IPS DF 4.7 (cell line): ENCODE measurements around the gene NINL.
"Not testable (repeated sequence)": the region's sequence is repeated elsewhere in the genome, so short reads cannot be mapped to it uniquely, and the experiment has no call there.

ENCODE experiments used
- DNase-seq: peaks from one replicate; pipeline ENCODE4 v3.0.0-alpha.2; 2013; ENCODE audit warnings: low spot score; ENCODE audit errors: extremely low read depth

Gene NINL

GRCh38 chr20:25503936-25504335 is 81.4 kb downstream of the NINL start:
- DNase-seq, result no peak

DNA sequence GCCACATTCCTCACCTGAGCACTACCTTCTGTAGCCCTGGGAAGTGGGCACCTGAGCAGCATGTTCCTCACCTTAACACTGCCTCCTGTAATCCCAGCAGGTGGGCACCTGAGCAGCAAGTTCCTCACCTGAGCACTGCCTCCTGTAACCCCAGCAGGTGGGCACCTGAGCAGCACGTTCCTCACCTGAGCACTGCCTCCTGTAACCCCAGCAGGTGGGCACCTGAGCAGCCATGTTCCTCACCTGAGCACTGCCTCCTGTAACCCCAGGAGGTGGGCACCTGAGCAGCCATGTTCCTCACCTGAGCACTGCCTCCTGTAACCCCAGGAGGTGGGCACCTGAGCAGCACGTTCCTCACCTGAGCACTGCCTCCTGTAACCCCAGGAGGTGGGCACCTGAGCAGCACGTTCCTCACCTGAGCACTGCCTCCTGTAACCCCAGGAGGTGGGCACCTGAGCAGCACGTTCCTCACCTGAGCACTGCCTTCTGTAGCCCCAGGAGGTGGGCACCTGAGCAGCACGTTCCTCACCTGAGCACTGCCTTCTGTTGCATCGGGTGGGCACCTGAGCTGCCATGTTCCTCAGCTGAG is 82.2 kb downstream of the NINL start:
- not testable (repeated sequence) for DNase-seq

GRCh38 chr20:25500880-25501351 is 84.4 kb downstream of the NINL start:
- no peak for DNase-seq

DNA sequence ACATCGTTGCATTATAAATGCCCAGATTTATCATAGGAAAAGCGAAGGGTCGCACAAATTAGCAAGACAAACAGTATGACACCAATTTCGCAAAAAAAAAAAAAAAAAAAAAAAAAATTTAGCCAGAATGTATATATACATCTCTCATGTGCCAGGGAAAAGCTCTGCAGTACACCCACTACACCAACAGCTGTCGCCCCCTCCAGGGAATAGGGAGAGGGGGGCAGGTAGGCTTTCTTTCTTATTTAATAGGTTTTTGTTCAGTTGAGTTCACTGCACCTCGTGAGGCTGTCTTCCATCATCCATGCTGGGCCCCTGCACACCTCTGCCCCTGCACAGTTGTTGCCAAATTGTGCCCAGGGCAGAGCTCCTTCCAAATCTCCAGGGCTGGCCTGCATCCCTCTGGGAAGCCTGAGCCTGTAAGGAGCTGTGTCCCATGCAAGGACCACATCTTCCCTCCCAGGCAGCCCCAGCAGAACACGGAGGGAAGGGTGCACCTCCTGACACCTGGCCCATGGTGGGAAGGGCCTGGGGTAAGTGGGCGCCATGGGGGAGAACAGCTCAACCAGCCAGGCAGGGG is 85.4 kb downstream of the NINL start:
- DNase-seq, result no peak

- no peak for DNase-seq
These were observed 86.3 kb downstream of the NINL start for GRCh38 chr20:25499031-25499430.

- no peak for DNase-seq
These were observed 87.1 kb downstream of the NINL start for GRCh38 chr20:25498280-25498606.

DNA sequence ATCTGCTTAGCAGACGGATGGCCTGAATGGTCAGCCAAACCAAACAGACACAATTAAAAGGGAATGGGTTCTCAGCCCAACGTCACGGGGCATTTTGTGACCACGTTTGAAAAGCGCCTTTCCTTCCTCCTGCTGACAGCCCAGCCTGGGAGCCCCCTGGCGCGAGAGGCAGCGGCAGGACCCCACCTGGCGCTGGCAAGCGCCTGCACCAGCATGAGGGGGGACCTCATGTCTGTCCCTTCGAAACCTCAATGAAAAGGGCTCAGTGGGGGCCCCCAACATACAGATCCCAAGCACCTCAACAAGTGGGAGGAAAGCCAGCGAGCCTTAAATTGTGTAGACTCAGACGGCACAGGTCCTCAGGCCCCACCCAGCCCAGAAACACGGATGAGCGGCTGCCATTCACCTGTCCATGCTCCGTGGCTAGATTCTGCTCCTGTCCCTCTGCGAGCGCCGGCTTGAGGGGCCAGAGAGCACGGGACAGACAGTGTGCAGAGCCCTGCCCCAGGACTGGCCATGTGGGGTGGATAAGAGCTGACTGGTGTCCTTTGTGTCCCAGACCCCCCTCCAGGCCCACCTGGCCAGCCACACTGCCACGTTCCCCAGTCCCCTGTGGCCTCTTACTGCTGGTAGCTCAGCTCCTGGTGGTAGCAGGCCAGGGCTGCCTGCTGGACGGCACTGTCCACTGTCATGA is 87.6 kb downstream of the NINL start:
- DNase-seq, result no peak

DNA sequence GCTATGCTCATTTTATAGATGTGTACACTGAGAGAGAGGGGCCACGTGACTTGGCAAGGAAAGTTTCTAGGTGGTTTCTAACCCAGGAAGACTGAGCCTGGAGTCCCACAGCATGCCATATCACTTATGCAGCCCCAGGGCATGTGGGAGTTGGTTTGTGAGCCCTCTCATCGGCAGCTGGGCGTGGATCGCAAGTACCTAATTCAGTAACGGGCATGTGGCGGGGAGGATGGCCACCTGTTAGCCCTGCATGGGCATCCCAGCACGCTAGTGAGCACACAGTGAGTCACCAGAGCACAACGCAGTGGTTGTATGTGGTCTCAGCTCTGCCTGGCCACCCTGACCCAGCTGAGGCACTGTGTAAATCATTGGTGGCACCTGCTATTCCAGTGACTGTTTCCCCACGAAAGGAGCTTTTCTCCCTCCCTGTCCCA is 88.3 kb downstream of the NINL start:
- no peak for DNase-seq

DNA sequence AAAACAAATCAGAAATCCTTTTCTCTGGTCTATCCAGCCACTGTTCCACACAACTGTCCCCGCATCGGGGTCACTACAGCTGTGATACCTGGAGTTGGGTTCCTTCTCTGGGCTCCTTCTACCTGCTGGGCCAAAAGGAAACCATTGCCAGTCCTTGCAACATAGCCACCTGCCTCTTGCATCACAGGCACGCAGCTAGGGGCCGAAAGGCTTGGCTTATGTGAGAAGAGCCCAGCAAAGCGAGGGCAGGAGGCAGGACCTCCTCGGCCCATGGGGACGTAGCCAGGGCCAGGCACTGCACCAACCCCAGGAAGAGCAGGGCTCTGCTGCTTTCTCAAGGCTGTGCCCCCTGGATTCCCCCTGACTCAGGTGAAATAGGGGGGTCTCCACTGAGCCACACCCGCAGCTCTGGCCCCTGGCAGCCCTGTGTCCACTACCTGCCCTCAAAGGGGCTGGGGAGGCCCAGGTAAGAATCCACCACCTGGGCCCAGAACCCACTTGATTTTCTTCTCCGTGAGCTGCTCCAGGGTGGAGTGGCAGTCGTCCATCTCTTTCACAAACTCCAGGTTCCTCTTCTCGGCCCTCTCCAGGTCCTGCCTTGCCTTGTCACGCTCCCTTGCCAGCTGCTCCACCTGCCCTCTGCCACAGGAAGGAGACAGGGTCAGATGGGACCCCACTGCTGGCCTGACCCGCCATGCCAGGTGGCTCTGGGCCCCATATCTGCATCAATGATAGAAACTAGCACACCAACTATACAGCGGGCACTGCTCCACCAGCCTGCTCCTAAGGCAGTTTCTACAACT is 89.0 kb downstream of the NINL start:
- DNase-seq, result no peak

GRCh38 chr20:25495189-25495824 is 90.0 kb downstream of the NINL start:
- no peak for DNase-seq

DNA sequence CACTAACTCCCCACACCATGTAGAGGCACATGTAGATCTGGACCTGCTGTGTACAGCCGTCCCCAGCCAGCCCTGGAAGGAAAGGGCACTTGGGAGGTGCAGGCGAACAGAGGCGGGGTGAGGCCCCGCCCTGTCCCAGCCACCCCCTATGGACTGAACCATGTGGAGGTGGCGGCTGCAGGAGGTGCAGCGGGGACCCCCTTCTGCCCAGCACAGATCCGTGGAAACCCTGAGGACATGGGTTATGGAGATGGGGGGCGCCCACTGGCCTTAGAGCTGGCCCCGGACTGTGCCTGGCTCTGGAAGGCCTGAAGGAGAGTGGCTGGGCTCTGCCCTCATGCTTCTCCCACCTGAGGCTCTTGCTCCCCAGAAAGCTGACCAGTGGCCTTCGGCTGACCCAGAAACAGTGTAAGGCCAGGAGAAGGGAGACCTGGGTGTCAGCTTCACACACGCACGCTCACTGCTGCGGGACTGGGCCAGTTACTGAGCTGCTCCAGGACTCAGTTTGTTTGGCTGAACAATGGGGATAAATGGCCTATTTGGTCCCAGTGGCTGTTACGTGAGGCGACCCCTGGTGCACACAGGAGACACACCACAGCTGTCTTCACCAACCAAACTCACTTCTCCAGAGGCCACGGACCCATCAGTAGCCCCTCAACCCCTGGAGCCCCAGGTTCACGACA is 90.7 kb downstream of the NINL start:
- no peak for DNase-seq

DNA sequence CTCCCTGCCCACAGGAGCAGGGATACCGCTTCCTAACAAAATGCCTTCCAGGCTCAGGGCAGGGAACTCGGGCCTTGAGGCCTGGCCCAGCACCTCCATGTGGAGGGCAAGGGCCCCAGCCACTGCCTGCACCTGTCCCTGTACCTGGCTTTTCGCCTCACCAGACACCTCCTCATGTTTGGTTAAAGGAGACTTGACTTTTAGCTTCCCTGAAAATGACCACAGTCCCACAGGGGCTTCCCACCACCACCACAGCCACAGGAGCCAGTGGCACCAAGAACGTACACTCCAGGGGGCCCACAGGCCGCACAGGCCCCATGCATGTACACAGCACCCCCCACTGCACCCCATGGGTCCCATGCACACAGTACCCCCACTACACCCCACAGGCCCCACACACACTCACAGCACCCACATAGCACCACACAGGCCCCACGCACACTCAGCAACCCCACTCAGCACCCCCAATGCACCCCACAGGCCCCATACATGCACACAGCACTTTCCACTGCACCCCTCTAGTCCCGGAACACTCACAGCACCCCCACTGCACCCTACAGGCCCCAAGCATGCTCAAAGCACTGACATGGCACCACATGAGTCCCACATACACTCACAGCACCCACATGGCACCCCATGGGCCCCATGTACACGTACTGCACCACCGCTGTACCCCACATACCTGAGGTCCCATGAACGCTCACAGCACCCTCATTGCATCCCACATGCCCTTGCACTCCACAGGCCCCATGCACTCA is 91.4 kb downstream of the NINL start:
- DNase-seq, result no peak

- DNase-seq, result no peak
These were observed 92.2 kb downstream of the NINL start for GRCh38 chr20:25493137-25493536.

DNA sequence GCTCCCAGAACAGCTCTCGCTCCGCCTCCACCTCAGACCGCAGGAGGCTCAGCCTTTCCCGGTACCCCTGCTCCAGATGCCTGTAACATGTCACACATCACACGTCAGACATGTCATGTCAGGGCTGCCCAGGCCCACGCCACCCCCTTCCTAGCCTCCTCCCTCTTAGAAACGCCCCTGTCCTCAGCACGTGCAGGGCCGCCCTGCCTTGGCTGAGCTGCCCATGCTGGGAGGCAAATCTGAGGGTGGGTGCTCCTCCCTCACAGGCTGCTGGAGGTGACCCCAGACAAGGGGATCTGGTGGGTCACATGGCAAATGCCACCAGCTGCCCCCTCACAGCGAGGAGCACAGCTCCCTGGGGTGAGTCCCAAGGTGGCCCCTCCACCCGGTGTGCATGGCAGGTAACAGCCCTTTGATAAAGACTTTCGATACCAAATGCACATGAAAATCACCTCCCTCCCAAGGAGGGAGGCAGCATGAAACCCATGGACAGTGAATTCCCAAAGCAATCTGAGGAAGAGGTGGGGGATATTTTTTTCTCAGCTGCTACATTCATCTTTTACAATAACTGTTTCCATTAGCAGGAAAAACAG is 93.8 kb downstream of the NINL start:
- DNase-seq, result no peak

GRCh38 chr20:25490656-25491445 is 94.5 kb downstream of the NINL start:
- no peak for DNase-seq

DNA sequence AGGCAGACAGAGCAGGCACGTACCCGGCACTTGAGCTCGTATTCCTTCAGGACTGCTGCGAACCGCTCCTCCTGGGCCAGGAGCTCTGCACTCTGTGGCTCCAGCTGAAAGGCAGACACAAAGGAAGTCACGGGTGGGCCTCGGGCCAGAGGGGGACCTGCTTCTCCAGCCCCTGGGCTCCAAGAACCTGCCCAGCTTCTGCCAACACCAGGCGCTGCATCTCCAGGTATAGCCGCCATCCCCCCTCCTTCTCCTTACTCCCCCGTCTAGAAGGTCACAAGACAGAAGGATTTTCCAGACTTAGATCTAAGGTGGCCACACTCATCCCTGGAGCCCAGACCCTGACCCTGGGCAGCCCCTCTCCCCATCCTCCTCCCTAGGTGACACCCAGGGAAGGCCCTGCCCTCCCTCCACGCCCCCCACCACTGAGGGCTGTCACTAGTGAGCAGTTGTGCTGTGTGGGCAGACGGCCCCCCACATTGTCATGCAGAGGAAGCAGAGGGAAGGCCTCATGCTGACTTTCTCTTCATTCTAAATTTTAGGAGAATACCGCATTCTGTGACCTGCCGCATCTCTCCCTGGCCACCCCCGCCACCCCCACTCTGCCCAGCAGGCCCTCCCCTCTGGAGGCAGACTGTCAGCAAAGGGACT is 96.0 kb downstream of the NINL start:
- no peak for DNase-seq

DNA sequence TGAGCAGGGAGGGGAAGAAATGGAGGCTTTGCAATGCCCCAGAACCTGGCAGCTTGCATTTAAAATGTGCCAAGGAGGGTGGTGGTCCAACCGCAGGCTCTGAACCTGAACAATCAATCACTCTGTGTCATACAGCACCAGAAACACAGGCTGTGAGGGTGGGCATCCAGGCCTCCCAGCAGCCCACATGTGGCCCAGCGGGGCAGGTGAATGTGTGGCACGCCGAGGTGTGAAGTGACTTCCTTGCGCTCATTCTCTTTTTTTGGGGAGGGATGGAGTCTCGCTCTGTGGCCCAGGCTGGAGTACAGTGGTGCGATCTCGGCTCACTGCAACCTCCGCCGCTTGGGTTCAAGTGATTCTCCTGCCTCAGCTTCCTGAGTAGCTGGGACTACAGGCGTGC is 97.4 kb downstream of the NINL start:
- DNase-seq, result no peak

- no peak for DNase-seq
These were observed 98.0 kb downstream of the NINL start for GRCh38 chr20:25487306-25487705.

DNA sequence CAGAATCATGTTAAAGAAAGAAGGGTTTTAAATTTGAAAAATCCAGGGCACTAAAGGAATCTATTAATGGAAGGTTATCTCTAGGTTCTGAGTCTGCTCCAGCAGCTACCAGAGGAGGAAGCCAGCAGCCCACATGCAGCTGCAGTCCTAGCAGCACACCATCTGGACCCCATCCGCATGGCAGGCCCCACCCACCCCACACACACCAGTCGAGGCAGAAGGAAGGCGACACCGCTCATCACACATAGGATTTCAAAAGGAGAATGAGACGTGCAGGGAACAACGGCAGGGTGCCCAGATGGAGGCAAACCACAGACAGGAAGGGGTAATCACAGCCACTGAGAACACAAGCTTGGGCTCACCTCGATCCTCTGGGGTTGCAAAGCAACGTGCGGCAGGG is 99.0 kb downstream of the NINL start:
- DNase-seq, result no peak
